CD4-positive, CD25-positive, alpha-beta regulatory T cell (primary cell): Measurements from ENCODE around the gene CCDC150. TPM values are rescaled to one million over a fixed set of nuclear protein-coding genes. Genes with fewer than 3 reads are reported as not detected.
"Not testable (repeated sequence)": the region's sequence is repeated elsewhere in the genome, so short reads cannot be mapped to it uniquely, and the experiment has no call there.

ENCODE experiments used
- ATAC-seq, 2 donors: fragments of 150-1000 bp; cut with Tn5 transposase; one replicate each; pipeline ENCODE4 v1.10.0; 2021; ENCODE audit warnings: low read depth in 2 of 2, moderate number of reproducible peaks in 2 of 2, moderate library complexity in 1 of 2
- DNase-seq, 3 donors: peaks; one replicate each; pipeline versions ENCODE4 v3.0.0 to v3.0.0-alpha.2; 2012 to 2022; ENCODE audit warnings: mixed read lengths in 1 of 3
- H3K27ac ChIP-seq: one replicate; pipeline ENCODE4 v1.7.0; 2013; ENCODE audit warnings: mild to moderate bottlenecking, low read length; ENCODE audit not compliant: insufficient read depth, poor library complexity, severe bottlenecking
- H3K27me3 ChIP-seq: one replicate; pipeline ENCODE4 v1.7.0; 2013; ENCODE audit warnings: low read length; ENCODE audit not compliant: control insufficient read depth, insufficient read depth
- H3K36me3 ChIP-seq: one replicate; pipeline ENCODE4 v1.7.0; 2013; ENCODE audit warnings: mild to moderate bottlenecking, low read length, moderate library complexity; ENCODE audit not compliant: control insufficient read depth, insufficient read depth
- H3K4me1 ChIP-seq: 2 replicates; pipeline ENCODE4 v1.7.0; 2013; ENCODE audit warnings: mild to moderate bottlenecking, low read length; ENCODE audit not compliant: insufficient read depth, control insufficient read depth, poor library complexity, severe bottlenecking
- H3K4me3 ChIP-seq: one replicate; pipeline ENCODE4 v1.7.0; 2013; ENCODE audit warnings: low read depth, mild to moderate bottlenecking, low read length, moderate library complexity
- H3K9me3 ChIP-seq, 2 experiments: 1 replicate in 1 of 2; 2 replicates in 1 of 2; pipeline ENCODE4 v1.7.0; 2013; ENCODE audit warnings: low read length in 2 of 2, mild to moderate bottlenecking in 1 of 2, moderate library complexity in 1 of 2; ENCODE audit not compliant: control insufficient read depth in 2 of 2
- H3K27ac Mint-ChIP-seq, 3 donors: one replicate each; pipeline ENCODE4 v1.8.0; 2020 to 2022; ENCODE audit warnings: mild to moderate bottlenecking in 3 of 3, mixed read lengths in 3 of 3, moderate library complexity in 2 of 3
- H3K27me3 Mint-ChIP-seq: one replicate; pipeline ENCODE4 v1.8.0; 2022; ENCODE audit warnings: mild to moderate bottlenecking, mixed read lengths
- H3K36me3 Mint-ChIP-seq: one replicate; pipeline ENCODE4 v1.8.0; 2020; ENCODE audit warnings: mixed read lengths
- H3K4me1 Mint-ChIP-seq, 4 donors: one replicate each; pipeline ENCODE4 v1.8.0; 2020 to 2022; ENCODE audit warnings: mixed read lengths in 4 of 4, mild to moderate bottlenecking in 1 of 4
- H3K4me3 Mint-ChIP-seq, 4 donors: one replicate each; pipeline ENCODE4 v1.8.0; 2020 to 2022; ENCODE audit warnings: mild to moderate bottlenecking in 4 of 4, mixed read lengths in 4 of 4, moderate library complexity in 3 of 4
- H3K9me3 Mint-ChIP-seq, 7 donors: one replicate each; pipeline ENCODE4 v1.8.0; 2020 to 2022; ENCODE audit warnings: mixed read lengths in 7 of 7, mild to moderate bottlenecking in 3 of 7, moderate library complexity in 2 of 7
- polyA plus RNA-seq, 4 donors: library from polyadenylated mRNA; unstranded; fragments of 300-500 nt; fragmentation: Illumina TruSeq; gene quantifications; one replicate each; pipeline ENCODE4 v1.2.3, GENCODE V29; 2021
- total RNA-seq: library from RNA; stranded (reverse); gene quantifications from one replicate; pipeline ENCODE4 v1.2.3, GENCODE V29; 2022

Gene CCDC150
- total and polyA plus RNA-seq, 5 donors from 2014 or later = 0.21 to 0.74 TPM; not detected in 3

DNA sequence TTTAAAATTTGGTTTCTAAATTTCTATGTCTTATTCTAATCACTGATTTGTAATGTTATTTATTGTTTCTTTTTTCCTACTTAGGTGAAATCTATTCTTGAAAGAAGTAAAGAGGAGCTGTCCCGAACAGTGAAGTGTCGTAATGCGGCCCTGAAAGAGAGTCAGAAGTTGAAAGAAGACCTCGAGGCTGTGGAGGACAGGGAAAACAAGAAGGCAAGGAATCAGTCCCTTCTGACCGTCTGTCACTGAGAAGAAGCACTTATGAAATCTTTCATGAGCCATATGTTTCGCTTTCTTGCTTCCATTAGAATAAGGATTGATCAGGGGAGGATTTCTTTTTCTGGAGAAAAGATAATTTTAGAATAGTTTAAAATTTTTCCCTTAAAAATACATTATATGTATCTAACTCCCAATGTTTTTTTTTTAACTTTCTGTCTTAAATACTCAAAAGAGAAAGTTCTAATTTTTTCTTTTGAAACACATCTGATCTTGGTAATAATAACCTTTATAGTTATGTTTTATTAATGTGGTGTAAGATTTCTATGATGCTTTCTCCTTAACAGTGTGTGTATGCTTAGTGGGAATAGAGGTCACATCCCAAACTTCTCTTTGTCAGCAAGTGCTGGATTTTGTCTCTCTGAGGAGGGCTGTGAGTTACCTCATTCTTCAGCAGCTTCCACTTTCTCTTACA, 79.0 kb downstream of the CCDC150 start:
- Mint-ChIP-seq H3K9me3 (peaks cover 0 to 1% (median 0%) of the 10 kb centered on the region in 7 donors), H3K4me1 (no peaks in the 10 kb centered on the region), H3K36me3 (peaks cover 4% of the 10 kb centered on the region), H3K27ac (no peak overlapping the region), H3K4me3 (no peak overlapping the region), H3K27me3 (no peaks in the 10 kb centered on the region)
- no peaks in the 10 kb centered on the region for H3K36me3 ChIP-seq
- no peak for DNase-seq
- no peaks in the 10 kb centered on the region for H3K27me3 ChIP-seq
- H3K27ac ChIP-seq = no peak overlapping the region
- H3K4me3 ChIP-seq = no peak overlapping the region
- H3K9me3 ChIP-seq = no peaks in the 10 kb centered on the region
- H3K4me1 ChIP-seq = no peaks in the 10 kb centered on the region
- no peak for ATAC-seq

DNA sequence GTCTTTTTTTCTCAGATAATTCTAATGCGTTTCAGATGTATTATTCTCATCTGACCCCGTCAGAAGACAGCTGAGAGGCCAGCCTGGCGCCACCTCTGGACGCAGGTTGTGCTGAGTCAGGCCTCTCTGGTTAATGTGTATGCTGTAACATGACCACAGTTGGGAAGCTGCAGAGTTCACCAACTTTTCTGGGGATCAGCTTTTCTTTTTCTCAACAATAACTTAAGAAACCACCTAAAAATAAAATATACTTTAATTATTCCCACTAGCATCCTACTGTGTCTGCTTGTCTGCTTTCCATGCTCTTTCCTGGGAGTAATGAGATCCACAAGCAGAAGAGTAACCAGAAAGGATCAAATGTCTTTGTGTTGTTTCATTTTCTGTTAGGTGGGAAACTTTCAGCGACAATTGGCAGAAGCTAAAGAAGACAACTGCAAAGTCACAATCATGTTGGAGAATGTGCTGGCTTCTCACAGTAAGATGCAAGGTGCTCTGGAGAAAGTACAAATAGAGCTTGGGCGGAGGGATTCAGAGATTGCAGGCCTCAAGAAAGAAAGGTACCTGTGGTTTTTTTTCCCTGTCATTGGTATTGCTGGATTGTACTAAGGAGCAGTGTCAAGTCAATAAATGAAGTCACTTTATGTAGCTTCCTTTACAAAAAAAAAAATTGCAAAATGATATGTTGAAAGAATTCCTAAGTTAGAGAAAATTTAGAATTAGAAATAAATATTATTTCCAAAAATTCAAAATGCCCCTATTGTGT, 79.8 kb downstream of the CCDC150 start:
- no peak for DNase-seq
- no peaks in the 10 kb centered on the region for H3K9me3 ChIP-seq
- Mint-ChIP-seq H3K4me1 (no peaks in the 10 kb centered on the region), H3K27ac (no peak overlapping the region), H3K9me3 (peaks cover 0 to 1% (median 0%) of the 10 kb centered on the region in 7 donors), H3K4me3 (no peak overlapping the region), H3K27me3 (no peaks in the 10 kb centered on the region), H3K36me3 (peaks cover 4% of the 10 kb centered on the region)
- H3K4me1 ChIP-seq = no peaks in the 10 kb centered on the region
- no peak for ATAC-seq
- no peak overlapping the region for H3K27ac ChIP-seq
- no peaks in the 10 kb centered on the region for H3K27me3 ChIP-seq
- no peak overlapping the region for H3K4me3 ChIP-seq
- H3K36me3 ChIP-seq = no peaks in the 10 kb centered on the region

DNA sequence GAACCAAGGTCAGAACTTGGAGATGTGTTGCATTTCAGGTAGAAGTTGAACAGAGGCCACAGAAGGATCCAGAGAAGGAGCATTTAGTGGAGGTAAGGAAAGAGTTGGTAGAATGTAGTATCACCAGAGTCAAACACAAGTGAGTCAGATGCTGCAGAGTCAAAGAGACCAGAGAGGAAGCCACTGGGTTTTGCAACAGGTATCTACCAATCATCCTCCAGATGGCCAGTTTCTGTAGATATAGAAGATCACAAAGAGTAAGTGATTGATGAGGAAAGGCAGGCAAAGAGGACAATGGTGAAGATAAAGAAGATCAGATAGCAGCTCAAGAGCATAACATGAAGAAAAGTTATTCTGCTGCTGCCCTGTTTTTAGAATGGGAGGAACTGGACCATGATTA, 84.1 kb downstream of the CCDC150 start:
- no peak overlapping the region for H3K27ac Mint-ChIP-seq
- ATAC-seq (no peak), DNase-seq (no peak)
- Histone ChIP-seq H3K4me3 (no peak overlapping the region), H3K27ac (no peak overlapping the region), H3K4me1 (no peaks in the 10 kb centered on the region), H3K9me3 (no peaks in the 10 kb centered on the region), H3K27me3 (no peaks in the 10 kb centered on the region), H3K36me3 (no peaks in the 10 kb centered on the region)
- H3K9me3 Mint-ChIP-seq = no peaks in the 10 kb centered on the region
- peaks cover 0 to 10% (median 4%) of the 10 kb centered on the region in 4 donors for H3K4me1 Mint-ChIP-seq
- no peaks in the 10 kb centered on the region for H3K27me3 Mint-ChIP-seq
- H3K4me3 Mint-ChIP-seq = no peak overlapping the region
- H3K36me3 Mint-ChIP-seq = no peaks in the 10 kb centered on the region

DNA sequence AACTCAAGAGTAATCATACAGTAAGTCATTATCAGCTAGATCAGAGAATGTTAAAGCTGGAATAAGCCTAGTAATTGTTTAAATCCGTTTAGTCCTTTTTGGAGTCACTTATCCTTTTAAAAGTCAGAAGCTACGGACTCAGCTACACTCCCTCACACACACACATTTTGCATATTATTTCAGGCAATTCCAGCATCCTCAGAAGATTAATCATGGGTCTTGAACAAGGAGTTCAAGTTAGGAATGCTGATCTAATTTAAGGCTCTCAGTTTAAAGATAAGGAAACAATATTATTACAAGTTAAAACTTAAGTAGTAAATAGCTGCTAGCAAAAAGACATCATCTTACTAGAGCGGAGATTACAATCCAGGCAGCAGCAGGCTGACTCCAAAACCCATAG, 85.7 kb downstream of the CCDC150 start:
- H3K27ac ChIP-seq = no peak overlapping the region
- no peaks in the 10 kb centered on the region for H3K4me1 ChIP-seq
- no peaks in the 10 kb centered on the region for H3K36me3 ChIP-seq
- Mint-ChIP-seq H3K9me3 (no peaks in the 10 kb centered on the region), H3K36me3 (no peaks in the 10 kb centered on the region), H3K4me1 (peaks cover 0 to 10% (median 4%) of the 10 kb centered on the region in 4 donors), H3K27ac (peak overlapping the region in 1 of 3 donors; percentile 40), H3K27me3 (no peaks in the 10 kb centered on the region), H3K4me3 (no peak overlapping the region)
- no peaks in the 10 kb centered on the region for H3K27me3 ChIP-seq
- DNase-seq = no peak
- ATAC-seq = no peak
- H3K4me3 ChIP-seq = no peak overlapping the region
- no peaks in the 10 kb centered on the region for H3K9me3 ChIP-seq

DNA sequence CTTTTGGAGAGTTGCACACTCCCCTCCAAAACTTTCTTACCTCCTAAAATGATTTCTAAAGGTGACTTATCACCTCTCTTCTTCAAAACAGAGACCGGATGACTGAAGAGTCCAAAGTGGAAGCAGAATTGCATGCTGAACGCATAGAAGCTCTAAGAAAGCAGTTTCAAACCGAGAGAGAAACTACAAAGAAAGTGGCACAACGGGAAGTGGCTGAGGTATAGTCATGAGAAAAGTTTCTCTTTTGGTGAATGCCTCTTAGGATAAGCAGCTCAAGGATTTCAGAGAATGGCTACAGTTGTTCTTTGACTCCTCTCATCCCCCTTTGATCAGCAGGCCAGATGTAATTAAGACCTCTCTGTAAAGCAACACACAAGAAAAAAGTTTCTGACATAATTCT, 86.4 kb downstream of the CCDC150 start:
- H3K27ac ChIP-seq = no peak overlapping the region
- peak overlapping the region in 1 of 3 donors; percentile 40 for H3K27ac Mint-ChIP-seq
- H3K4me3 ChIP-seq = peak overlapping the region; percentile 2
- peaks cover 0 to 10% (median 4%) of the 10 kb centered on the region in 4 donors for H3K4me1 Mint-ChIP-seq
- no peaks in the 10 kb centered on the region for H3K9me3 ChIP-seq
- DNase-seq = peak in 1 of 3 donors; percentile 34
- no peaks in the 10 kb centered on the region for H3K27me3 ChIP-seq
- H3K4me3 Mint-ChIP-seq = no peak overlapping the region
- no peaks in the 10 kb centered on the region for H3K27me3 Mint-ChIP-seq
- no peaks in the 10 kb centered on the region for H3K36me3 ChIP-seq
- no peaks in the 10 kb centered on the region for H3K4me1 ChIP-seq
- ATAC-seq = no peak
- H3K36me3 Mint-ChIP-seq = no peaks in the 10 kb centered on the region
- H3K9me3 Mint-ChIP-seq = no peaks in the 10 kb centered on the region

DNA sequence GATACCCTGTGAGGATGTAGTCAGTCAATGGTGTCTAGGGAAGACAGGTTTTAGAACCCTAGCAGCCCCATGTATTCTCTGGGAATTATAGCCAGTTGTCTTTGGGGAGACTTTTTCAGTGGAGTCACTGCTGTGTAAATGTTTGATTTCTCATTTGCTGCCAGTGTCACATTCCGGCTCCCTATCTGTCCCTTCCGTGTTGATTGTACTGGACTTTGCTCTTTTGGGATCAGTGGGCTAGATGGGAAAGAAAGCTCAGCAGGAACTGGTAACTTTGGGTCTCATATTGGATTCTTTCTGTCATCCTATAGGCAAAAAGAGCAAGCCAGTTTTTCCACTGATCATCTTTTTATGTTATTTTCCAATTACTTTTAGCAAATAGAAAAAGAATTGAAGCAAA, 89.9 kb downstream of the CCDC150 start:
- no peak overlapping the region for H3K4me3 ChIP-seq
- no peaks in the 10 kb centered on the region for H3K9me3 ChIP-seq
- Mint-ChIP-seq H3K27ac (no peak overlapping the region), H3K36me3 (no peaks in the 10 kb centered on the region), H3K9me3 (peaks cover 0 to 4% (median 0%) of the 10 kb centered on the region in 7 donors), H3K27me3 (no peaks in the 10 kb centered on the region), H3K4me3 (no peak overlapping the region), H3K4me1 (peaks cover 0 to 10% (median 4%) of the 10 kb centered on the region in 4 donors)
- H3K4me1 ChIP-seq = no peaks in the 10 kb centered on the region
- no peak overlapping the region for H3K27ac ChIP-seq
- H3K36me3 ChIP-seq = no peaks in the 10 kb centered on the region
- DNase-seq (no peak), ATAC-seq (no peak)
- H3K27me3 ChIP-seq = no peaks in the 10 kb centered on the region

DNA sequence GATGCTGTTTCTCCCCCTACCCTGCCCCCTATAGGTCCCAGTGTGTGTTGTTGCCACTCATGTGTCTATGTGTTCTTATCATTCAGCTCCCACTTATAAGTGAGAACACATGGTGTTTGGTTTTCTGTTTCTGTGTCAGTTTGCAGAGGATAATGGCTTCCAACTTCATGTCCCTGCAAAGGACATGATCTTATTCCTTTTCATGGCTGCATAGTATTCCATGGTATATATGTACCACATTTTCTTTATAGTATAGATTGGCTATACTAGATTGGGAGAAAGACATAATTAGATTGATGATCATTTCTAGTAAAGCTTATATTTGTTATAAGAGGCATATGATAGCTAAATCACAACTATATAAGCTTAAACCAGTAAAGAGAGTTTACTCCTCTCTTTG, 97.1 kb downstream of the CCDC150 start:
- not testable (repeated sequence) for H3K36me3 Mint-ChIP-seq, H3K4me1 Mint-ChIP-seq, H3K9me3 ChIP-seq, H3K27ac ChIP-seq, H3K27me3 Mint-ChIP-seq, H3K4me3 ChIP-seq, DNase-seq, H3K27ac Mint-ChIP-seq, H3K27me3 ChIP-seq, ATAC-seq, H3K4me3 Mint-ChIP-seq, H3K4me1 ChIP-seq, H3K36me3 ChIP-seq
- H3K9me3 Mint-ChIP-seq = peaks cover 2 to 26% (median 10%) of the 10 kb centered on the region in 7 donors
